OCI-LY7 (cell line): ENCODE measurements around the gene CNGA2. TPM values are rescaled to one million over a fixed set of nuclear protein-coding genes. Genes with fewer than 3 reads are reported as not detected.

Experiments
- BruUV-seq: library from RNA; stranded (reverse); fragments of 400-500 nt; replicated peaks from 2 replicates; lab custom pipeline; 2021; lab: Mats Ljungman, UMichigan
- CTCF ChIA-PET: fragments of 300-600 bp; sonication (Branson Sonifier 250); formaldehyde crosslinking; loops from one replicate; lab custom pipeline; 2022; ENCODE audit warnings: antibody characterized with exemption; ENCODE audit not compliant: unreplicated experiment; lab: Charles Lee
- POLR2A ChIA-PET: fragments of 300-600 bp; sonication (Branson Sonifier 250); formaldehyde crosslinking; loops from one replicate; lab custom pipeline; 2022; ENCODE audit warnings: antibody characterized with exemption; lab: Charles Lee
- DNase-seq: peaks from one replicate; pipeline ENCODE4 v3.0.0-alpha.2; 2015; ENCODE audit warnings: low spot score
- H2AFZ ChIP-seq: fragments of 200-600 bp; sonication (generic), shearing (Covaris generic); 2 replicates; pipeline ENCODE4 v1.6.1; 2014; ENCODE audit warnings: mild to moderate bottlenecking, antibody characterized with exemption, low read length, moderate library complexity
- H3K27ac ChIP-seq: fragments of 200-600 bp; sonication (generic); 2 replicates; pipeline ENCODE4 v1.5.1; 2014; ENCODE audit warnings: mixed run types, low read depth, mild to moderate bottlenecking, moderate library complexity, low read length, inconsistent platforms; ENCODE audit not compliant: poor library complexity, severe bottlenecking
- H3K36me3 ChIP-seq: fragments of 200-600 bp; sonication (generic); 2 replicates; pipeline ENCODE4 v1.6.1; 2014; ENCODE audit warnings: mild to moderate bottlenecking, antibody characterized with exemption, low read length, moderate library complexity, mixed read lengths; ENCODE audit not compliant: insufficient read depth
- H3K4me1 ChIP-seq: fragments of 200-600 bp; sonication (generic); 2 replicates; pipeline ENCODE4 v1.5.1; 2014; ENCODE audit warnings: mild to moderate bottlenecking, low read length; ENCODE audit not compliant: insufficient read depth, poor library complexity, severe bottlenecking
- H3K4me2 ChIP-seq: fragments of 200-600 bp; sonication (generic); 2 replicates; pipeline ENCODE4 v1.6.1; 2014; ENCODE audit warnings: mild to moderate bottlenecking, low read length
- H3K4me3 ChIP-seq: fragments of 200-600 bp; sonication (generic); 2 replicates; pipeline ENCODE4 v1.5.1; 2014; ENCODE audit warnings: mild to moderate bottlenecking, low read depth, low read length; ENCODE audit not compliant: poor library complexity, severe bottlenecking
- H3K79me2 ChIP-seq: fragments of 200-600 bp; sonication (generic); 2 replicates; pipeline ENCODE4 v1.6.1; 2016; ENCODE audit warnings: low read depth, mild to moderate bottlenecking, low read length, moderate library complexity, mixed read lengths; ENCODE audit not compliant: insufficient read depth
- H3K9me2 ChIP-seq: fragments of 200-600 bp; sonication (generic); 2 replicates; pipeline ENCODE4 v1.6.1; 2016; ENCODE audit warnings: mild to moderate bottlenecking, low read length, mixed read lengths; ENCODE audit not compliant: insufficient read depth
- H3K9me3 ChIP-seq: fragments of 200-600 bp; sonication (generic); 2 replicates; pipeline ENCODE4 v1.6.1; 2014; ENCODE audit warnings: mild to moderate bottlenecking, mixed run types, low read length, mixed read lengths
- H4K20me1 ChIP-seq: fragments of 200-600 bp; sonication (generic); 2 replicates; pipeline ENCODE4 v1.6.1; 2014; ENCODE audit warnings: mild to moderate bottlenecking, antibody characterized with exemption, low read length, moderate library complexity, mixed read lengths; ENCODE audit not compliant: insufficient read depth
- CTCF ChIP-seq: fragments of 200-600 bp; sonication (generic); conservative IDR thresholded peaks from 2 replicates; pipeline ENCODE4 v1.5.1; 2014; ENCODE audit warnings: mild to moderate bottlenecking, antibody characterized with exemption, low read length, moderate library complexity, mixed read lengths
- EZH2phosphoT487 ChIP-seq: fragments of 200-600 bp; sonication (generic); IDR thresholded peaks from 2 replicates; pipeline ENCODE4 v1.6.1; 2018; ENCODE audit warnings: low read depth, borderline replicate concordance, mild to moderate bottlenecking, mixed run types, antibody characterized with exemption, low read length, moderate library complexity, mixed read lengths
- intact Hi-C: fragments of 100-400 bp; cut with micrococcal nuclease; formaldehyde crosslinking; loops from one replicate; pipeline ENCODE4 v1.10.0; 2022; ENCODE audit not compliant: unreplicated experiment
- total RNA-seq, 2 experiments: library from RNA; depleted of rRNA in 1 of 2; stranded (reverse); fragments of >200 nt in 1 of 2; shearing (Covaris generic) in 1 of 2; gene quantifications; 2 replicates each; pipeline ENCODE4 v1.2.3, GENCODE V29; 2014 to 2022

The CNGA2 gene
- total RNA-seq, 2 experiments from 2014 or later: not detected

GRCh38 chrX:151708821-151709220 lies 25.7 kb upstream of the CNGA2 start:
- Histone ChIP-seq H3K4me1 (no peaks in the 10 kb centered on the region), H3K9me3 (no peaks in the 10 kb centered on the region), H4K20me1 (no peaks in the 10 kb centered on the region), H3K4me2 (no peak overlapping the region), H3K9me2 (no peaks in the 10 kb centered on the region), H3K79me2 (no peaks in the 10 kb centered on the region), H2AFZ (no peak overlapping the region), H3K27ac (no peak overlapping the region), H3K36me3 (no peaks in the 10 kb centered on the region), H3K4me3 (no peak overlapping the region)
- ChIA-PET POLR2A (no interaction called here), CTCF (no interaction called here)
- TF ChIP-seq CTCF (no peak), EZH2phosphoT487 (no peak)
- BruUV-seq: no TSS peak
- intact Hi-C loops: no loop called here
- no peak for DNase-seq

GRCh38 chrX:151710457-151710856 lies 24.1 kb upstream of the CNGA2 start:
- Histone ChIP-seq H4K20me1 (no peaks in the 10 kb centered on the region), H3K4me1 (no peaks in the 10 kb centered on the region), H3K9me2 (no peaks in the 10 kb centered on the region), H3K27ac (no peak overlapping the region), H3K4me2 (no peak overlapping the region), H2AFZ (no peak overlapping the region), H3K36me3 (no peaks in the 10 kb centered on the region), H3K79me2 (no peaks in the 10 kb centered on the region), H3K4me3 (no peak overlapping the region), H3K9me3 (no peaks in the 10 kb centered on the region)
- ChIA-PET POLR2A (no interaction called here), CTCF (no interaction called here)
- TF ChIP-seq CTCF: no peak
- TF ChIP-seq EZH2phosphoT487: no peak
- BruUV-seq: no TSS peak
- intact Hi-C loops: no loop called here
- no peak for DNase-seq

DNA sequence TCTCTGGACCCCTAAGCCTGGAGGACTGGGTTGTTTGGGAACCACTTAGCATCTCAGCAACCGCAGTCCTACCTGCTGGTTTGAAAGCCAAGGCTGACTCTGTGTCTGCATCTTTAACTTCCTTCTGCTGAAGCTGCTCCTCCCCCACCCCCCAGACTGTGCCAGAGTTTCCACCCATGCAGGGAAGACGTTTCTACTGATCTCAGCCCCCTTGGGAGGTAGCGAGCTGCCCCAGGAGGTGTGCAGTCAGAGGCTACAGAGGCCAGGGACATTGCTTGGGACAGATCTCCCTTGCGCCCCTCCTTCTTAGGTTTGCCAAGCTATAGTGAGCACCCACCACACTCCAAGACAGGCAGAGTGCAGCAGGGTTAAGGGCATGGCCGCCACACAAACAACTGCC lies 23.4 kb upstream of the CNGA2 start:
- Histone ChIP-seq H4K20me1 (no peaks in the 10 kb centered on the region), H3K4me1 (no peaks in the 10 kb centered on the region), H3K4me2 (no peak overlapping the region), H3K36me3 (no peaks in the 10 kb centered on the region), H3K27ac (no peak overlapping the region), H2AFZ (no peak overlapping the region), H3K79me2 (no peaks in the 10 kb centered on the region), H3K4me3 (no peak overlapping the region), H3K9me2 (no peaks in the 10 kb centered on the region), H3K9me3 (no peaks in the 10 kb centered on the region)
- TF ChIP-seq CTCF (no peak), EZH2phosphoT487 (no peak)
- no TSS peak for BruUV-seq
- ChIA-PET CTCF (no interaction called here), POLR2A (no interaction called here)
- intact Hi-C loops: no loop called here
- DNase-seq: no peak
